GM21576 (cell line): Measurements from ENCODE around the gene RHCG.
"Not testable (repeated sequence)": the region's sequence is repeated elsewhere in the genome, so short reads cannot be mapped to it uniquely, and the experiment has no call there.

Experiments
- ATAC-seq: cut with Tn5 transposase; IDR thresholded peaks from one replicate; pipeline ENCODE4 v1.9.1; 2021; ENCODE audit warnings: mild to moderate bottlenecking, moderate library complexity; ENCODE audit not compliant: unreplicated experiment

Gene RHCG

GRCh38 chr15:89479173-89479572, 17.2 kb downstream of the RHCG start:
- ATAC-seq: no peak

- ATAC-seq: no peak
Observed at GRCh38 chr15:89477411-89478242, 18.8 kb downstream of the RHCG start.

GRCh38 chr15:89475661-89476060, 20.7 kb downstream of the RHCG start:
- no peak for ATAC-seq

- ATAC-seq: no peak
Observed at GRCh38 chr15:89472785-89473256, 23.6 kb downstream of the RHCG start.

GRCh38 chr15:89469426-89470096, 26.8 kb downstream of the RHCG start:
- no peak for ATAC-seq

- not testable (repeated sequence) for ATAC-seq
Observed at GRCh38 chr15:89468813-89469212, 27.6 kb downstream of the RHCG start.

GRCh38 chr15:89463113-89463512, 33.3 kb downstream of the RHCG start:
- no peak for ATAC-seq

GRCh38 chr15:89462198-89462912, 34.0 kb downstream of the RHCG start:
- no peak for ATAC-seq

- no peak for ATAC-seq
Observed at GRCh38 chr15:89461386-89461785, 35.0 kb downstream of the RHCG start.

GRCh38 chr15:89460048-89460447, 36.3 kb downstream of the RHCG start:
- no peak for ATAC-seq

GRCh38 chr15:89459271-89460038, 36.9 kb downstream of the RHCG start:
- no peak for ATAC-seq

- ATAC-seq: no peak
Observed at GRCh38 chr15:89458440-89458839, 37.9 kb downstream of the RHCG start.

- no peak for ATAC-seq
Observed at GRCh38 chr15:89457086-89457485, 39.3 kb downstream of the RHCG start.

GRCh38 chr15:89455535-89455934, 40.8 kb downstream of the RHCG start:
- ATAC-seq: no peak

GRCh38 chr15:89452330-89452836, 44.0 kb downstream of the RHCG start:
- ATAC-seq: no peak

GRCh38 chr15:89451846-89452245, 44.5 kb downstream of the RHCG start:
- no peak for ATAC-seq

GRCh38 chr15:89450076-89451006, 46.0 kb downstream of the RHCG start:
- no peak for ATAC-seq

- no peak for ATAC-seq
Observed at GRCh38 chr15:89448825-89449224, 47.6 kb downstream of the RHCG start.

- no peak for ATAC-seq
Observed at GRCh38 chr15:89447676-89448075, 48.7 kb downstream of the RHCG start.
